Measurements from ENCODE around the gene CHL1.

- TF ChIP-seq, protein P1, sequence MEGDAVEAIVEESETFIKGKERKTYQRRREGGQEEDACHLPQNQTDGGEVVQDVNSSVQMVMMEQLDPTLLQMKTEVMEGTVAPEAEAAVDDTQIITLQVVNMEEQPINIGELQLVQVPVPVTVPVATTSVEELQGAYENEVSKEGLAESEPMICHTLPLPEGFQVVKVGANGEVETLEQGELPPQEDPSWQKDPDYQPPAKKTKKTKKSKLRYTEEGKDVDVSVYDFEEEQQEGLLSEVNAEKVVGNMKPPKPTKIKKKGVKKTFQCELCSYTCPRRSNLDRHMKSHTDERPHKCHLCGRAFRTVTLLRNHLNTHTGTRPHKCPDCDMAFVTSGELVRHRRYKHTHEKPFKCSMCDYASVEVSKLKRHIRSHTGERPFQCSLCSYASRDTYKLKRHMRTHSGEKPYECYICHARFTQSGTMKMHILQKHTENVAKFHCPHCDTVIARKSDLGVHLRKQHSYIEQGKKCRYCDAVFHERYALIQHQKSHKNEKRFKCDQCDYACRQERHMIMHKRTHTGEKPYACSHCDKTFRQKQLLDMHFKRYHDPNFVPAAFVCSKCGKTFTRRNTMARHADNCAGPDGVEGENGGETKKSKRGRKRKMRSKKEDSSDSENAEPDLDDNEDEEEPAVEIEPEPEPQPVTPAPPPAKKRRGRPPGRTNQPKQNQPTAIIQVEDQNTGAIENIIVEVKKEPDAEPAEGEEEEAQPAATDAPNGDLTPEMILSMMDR (IDR thresholded peaks at IDR 0.05), result no peak
- TF ChIP-seq POLR2A (IDR thresholded peaks at IDR 0.05), result no peak
These were observed 112.2 kb downstream of the CHL1 start for GRCh38 chr3:308597-309321.
